GM21825 (cell line): ENCODE results near the gene RANBP10.
"Not testable (repeated sequence)": the region's sequence is repeated elsewhere in the genome, so short reads cannot be mapped to it uniquely, and the experiment has no call there.

Source experiments
- ATAC-seq: cut with Tn5 transposase; IDR thresholded peaks from one replicate; pipeline ENCODE4 v1.9.1; 2021; ENCODE audit warnings: mild to moderate bottlenecking, moderate library complexity; ENCODE audit not compliant: unreplicated experiment

Gene RANBP10

DNA sequence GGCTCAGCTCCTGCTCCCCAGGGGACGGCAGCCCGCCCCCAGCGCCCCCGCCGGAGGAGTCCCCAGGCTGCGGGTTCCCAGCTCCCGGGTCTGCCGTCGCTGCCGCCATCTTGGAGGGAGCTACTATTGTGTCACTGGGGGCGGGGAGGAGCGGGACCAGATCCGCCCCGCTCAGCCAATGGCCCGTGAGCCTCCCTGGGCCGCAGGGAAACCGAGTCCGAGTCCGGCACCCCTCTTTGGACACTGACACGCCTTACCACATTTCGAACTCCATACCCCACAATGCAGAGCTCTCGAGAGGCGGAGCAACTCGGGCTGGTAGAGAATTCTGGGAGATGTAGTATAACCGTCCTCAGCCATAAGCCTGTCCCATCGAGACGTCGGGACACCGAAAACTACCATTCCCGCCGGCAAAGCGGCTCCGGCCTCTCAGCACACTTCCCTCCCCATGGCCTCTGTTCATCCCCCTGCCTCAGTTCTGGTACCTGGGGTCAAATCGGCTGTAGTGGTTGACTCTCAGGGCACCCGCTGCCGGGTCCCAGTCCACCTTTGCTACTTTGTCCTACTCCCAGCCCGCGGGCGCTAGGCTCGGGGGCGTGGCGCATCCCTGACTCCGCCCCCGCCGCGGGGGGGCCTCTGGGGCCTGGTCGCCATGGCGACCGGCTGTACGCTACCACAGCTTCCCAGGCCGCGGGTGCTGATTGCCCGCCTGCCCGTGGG, at the start of gene RANBP10, which contains the start of gene TSNAXIP1:
Gene RANBP10 (minus strand): TSS at position 133 of the 720 bp plus-strand sequence. CDS start 24 bp downstream, at position 109.
Gene TSNAXIP1 (plus strand): TSS at position 462 of the 720 bp plus-strand sequence. CDS start 261 bp downstream, outside the sequence.
- peak; percentile 94 for ATAC-seq

DNA sequence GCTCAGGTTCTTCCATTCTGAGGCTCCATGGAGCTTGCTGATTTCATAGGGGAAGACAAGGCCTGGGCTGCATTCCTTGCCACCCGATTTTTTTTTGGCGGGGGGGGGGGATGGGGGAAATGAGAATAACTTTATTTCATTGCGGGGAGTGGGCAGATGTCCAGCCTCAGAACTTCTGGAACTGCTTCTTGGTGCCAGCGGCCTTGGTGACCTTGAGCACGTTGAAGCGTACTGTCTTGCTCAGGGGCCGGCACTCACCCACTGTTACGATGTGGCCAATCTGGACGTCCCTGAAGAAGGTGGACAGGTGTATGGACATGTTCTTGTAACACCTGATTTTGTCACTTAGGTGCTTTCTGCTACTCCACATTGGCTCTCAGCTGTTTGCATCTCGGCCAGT, 49.4 kb upstream of the RANBP10 start:
- ATAC-seq, result no peak

GRCh38 chr16:67853670-67854069, 47.3 kb upstream of the RANBP10 start:
- no peak for ATAC-seq

GRCh38 chr16:67848118-67848517, 41.8 kb upstream of the RANBP10 start:
- ATAC-seq, result no peak

- peak; percentile 34 for ATAC-seq
These were observed 40.9 kb upstream of the RANBP10 start, which contains the start of gene CENPT for GRCh38 chr16:67847064-67847861. CENPT (minus strand) TSS chr16:67847693; CDS start chr16:67833859, 13,834 bp downstream.

DNA sequence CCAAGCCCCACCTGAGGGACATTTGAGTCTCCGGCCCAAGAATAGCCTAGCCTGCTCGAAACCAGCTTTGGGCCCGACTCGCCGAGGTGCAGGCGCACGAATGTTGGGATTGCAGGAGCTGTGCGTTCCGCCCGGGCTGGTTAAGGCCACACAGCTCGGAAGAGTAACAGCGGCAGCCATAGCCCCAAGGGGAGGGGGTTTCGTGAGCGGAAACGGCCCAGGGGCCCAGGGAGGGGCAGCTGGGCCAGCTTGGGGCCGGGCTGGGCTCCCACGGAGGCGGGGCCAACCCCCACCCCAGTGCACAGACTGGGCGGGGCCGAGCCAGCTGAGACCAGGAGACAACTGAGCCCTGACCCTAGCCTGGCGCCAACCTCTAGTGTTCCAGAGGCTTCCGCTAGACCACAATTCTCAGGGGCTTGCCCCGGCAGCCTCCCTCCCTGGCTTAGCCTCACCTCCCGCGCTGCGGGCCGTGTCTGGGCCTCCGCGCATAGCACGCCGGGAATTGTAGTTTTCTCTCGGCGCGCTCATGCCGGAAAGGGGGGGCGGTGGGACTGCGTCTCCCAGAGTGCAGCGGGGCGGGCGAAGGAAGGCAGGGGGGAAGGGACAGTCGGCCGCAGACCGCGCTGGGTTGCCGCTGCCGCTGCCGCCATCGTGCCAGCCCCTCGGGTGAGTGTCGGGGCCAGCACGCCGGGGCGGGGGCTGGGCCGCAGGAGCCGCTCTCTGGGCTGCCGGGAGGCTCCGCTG, 40.1 kb upstream of the RANBP10 start, which contains the start of gene NUTF2:
Gene NUTF2 (plus strand): TSS at position 614 of the 744 bp plus-strand sequence. CDS start 18,198 bp downstream, outside the sequence.
- ATAC-seq, result peak; percentile 52

DNA sequence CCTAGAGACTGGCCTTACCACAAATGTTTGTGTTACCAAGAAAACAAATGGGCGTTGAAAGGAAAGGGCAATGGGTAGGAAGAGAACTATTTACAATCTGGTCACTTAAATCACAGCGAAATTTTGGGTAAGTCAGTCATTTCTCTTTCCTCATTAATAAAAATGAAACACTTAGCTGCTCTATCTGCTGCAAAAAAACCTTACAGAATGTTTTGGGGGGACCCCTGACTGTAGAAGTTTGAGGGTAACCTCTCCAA, 39.6 kb upstream of the RANBP10 start:
- ATAC-seq, result no peak

- ATAC-seq, result no peak
These were observed 39.1 kb upstream of the RANBP10 start for GRCh38 chr16:67845291-67846062.

DNA sequence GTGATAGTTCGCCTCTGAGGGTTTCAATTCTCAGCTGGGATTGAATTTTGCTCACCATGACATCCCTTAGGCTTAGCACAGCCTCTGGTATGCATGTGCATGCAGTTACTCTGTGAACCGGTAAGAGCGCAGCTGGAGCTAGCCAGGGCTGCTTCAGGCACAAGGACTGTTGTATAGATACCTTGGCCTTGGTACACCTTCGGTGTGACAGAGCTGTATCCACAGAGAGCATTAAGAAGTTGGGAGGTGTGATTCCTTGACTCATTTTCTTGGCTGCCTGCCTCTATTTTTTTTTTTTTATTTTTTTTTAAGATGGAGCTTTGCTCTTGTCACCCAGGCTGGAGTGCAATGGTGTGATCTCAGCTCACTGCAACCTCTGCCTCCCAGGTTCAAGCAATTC, 38.1 kb upstream of the RANBP10 start:
- ATAC-seq, result no peak

DNA sequence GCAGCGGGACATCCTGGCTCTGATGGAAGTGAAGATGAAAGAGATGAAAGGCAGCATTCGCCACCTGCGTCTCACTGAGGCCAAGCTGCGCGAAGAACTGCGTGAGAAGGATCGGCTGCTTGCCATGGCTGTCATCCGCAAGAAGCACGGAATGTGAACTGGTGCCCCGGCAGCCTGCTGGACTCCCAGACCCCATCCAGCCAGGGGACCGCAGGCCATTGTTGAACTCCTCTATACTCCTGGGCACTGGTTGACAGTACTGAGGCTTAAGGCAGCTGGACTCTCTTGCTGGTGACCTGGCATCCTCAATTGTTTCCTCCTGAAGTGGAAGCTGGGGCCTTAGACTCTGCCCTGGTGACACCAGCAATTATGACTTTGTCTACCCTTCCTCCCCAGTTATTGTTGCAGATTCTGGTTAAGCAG, 37.0 kb upstream of the RANBP10 start:
- ATAC-seq, result no peak

DNA sequence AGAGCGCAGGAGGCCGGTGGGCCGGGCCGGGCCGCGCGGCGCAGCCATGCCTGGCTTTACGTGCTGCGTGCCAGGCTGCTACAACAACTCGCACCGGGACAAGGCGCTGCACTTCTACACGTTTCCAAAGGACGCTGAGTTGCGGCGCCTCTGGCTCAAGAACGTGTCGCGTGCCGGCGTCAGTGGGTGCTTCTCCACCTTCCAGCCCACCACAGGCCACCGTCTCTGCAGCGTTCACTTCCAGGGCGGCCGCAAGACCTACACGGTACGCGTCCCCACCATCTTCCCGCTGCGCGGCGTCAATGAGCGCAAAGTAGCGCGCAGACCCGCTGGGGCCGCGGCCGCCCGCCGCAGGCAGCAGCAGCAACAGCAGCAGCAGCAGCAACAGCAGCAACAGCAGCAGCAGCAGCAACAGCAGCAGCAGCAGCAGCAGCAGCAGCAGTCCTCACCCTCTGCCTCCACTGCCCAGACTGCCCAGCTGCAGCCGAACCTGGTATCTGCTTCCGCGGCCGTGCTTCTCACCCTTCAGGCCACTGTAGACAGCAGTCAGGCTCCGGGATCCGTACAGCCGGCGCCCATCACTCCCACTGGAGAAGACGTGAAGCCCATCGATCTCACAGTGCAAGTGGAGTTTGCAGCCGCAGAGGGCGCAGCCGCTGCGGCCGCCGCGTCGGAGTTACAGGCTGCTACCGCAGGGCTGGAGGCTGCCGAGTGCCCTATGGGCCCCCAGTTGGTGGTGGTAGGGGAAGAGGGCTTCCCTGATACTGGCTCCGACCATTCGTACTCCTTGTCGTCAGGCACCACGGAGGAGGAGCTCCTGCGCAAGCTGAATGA, 36.4 kb upstream of the RANBP10 start:
- ATAC-seq, result peak; percentile 11

GRCh38 chr16:67841816-67842508, 35.6 kb upstream of the RANBP10 start, which contains the start of gene THAP11:
THAP11 (plus strand) TSS chr16:67842320; CDS start chr16:67842555, 235 bp downstream.
- ATAC-seq, result peak; percentile 39

DNA sequence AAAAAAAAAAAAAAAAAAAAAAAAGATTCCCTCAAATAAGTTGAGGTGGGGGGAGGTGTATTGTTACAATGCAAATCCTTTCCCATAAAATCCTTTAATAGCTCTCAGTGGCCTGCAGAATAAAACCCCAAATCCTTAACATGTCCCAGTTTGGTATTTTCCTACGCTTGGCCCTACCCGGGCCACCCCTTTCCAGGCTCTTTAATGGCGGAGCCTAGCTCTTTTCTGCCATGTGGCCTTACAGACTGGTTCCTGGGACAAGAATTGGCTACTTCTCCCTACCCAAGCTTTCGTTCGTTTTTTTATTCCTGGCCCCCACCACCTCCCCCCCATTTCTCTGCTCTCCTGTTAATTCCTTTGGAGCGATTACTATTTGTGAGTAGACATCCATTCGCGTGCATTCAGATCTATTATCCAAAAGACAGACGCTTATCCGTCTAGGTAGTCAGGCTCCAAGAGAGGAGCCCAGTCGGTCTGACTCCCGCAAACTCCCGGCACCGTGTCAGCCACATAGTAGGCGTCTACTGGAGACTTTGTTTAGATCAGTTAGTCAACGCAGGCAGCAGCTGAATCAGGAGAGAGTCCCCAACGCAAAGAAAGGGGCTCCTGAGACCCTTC, 34.9 kb upstream of the RANBP10 start:
- no peak for ATAC-seq

DNA sequence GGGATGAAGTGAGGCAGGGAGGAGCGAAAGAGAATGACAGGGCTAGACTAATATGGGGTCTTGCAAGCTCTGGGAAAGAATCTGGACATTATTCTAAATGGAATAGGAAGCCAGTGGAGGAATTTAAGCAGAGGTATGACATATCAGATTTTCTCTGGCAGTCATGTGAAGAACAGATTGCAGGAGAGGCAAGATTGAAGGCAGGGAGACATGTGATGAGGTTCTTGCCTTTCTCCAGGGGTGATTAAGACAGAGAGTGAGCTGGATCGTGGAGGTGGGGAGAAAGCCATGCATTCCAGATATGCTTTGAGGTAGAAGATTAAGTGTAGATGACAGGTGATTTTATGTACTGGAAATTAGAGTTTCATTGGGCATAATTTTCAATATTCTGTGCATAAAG, 31.5 kb upstream of the RANBP10 start:
- ATAC-seq, result no peak

DNA sequence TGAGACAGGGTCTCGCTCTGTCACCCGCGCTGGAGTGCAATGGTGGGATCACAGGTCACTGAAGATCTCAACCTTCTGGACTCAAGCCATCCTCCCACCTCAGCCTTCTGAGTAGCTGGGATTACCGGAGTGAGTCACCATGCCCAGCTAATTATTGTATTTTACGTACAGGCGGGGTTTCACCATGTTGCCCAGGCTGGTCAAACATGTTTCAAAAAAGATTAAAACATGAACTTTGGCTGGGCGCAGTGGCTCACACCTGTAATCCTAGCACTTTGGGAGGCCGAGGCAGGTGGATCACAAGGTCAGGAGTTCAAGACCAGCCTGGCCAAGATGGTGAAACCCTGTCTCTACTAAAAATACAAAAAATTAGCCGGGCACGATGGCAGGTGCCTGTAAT, 30.8 kb upstream of the RANBP10 start:
- not testable (repeated sequence) for ATAC-seq

DNA sequence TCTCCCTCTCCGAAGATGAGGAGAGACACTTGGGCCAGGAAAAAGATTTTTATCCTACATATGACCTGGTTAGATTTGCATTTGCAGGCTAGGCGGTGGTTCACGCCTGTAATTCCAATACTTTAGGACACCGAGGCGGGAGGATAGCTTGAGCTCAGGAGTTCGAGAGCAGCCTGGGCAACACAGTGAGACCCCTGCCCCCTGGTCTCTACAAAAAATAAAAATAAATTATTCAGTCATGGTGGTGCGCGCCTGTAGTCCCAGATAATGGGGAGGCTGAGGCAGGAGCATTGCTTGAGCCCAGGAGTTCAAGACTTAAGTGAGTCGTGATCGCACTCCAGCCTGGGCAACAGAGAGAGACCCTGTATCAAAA, 27.9 kb upstream of the RANBP10 start:
- ATAC-seq, result no peak

- ATAC-seq, result peak; percentile 89
These were observed 27.3 kb upstream of the RANBP10 start for GRCh38 chr16:67833415-67834241.

GRCh38 chr16:67833030-67833414, 26.7 kb upstream of the RANBP10 start:
- ATAC-seq, result no peak
